GM03348 (cell line): Measurements from ENCODE around the gene SMURF1.

Source experiments
- DNase-seq: peaks from one replicate; pipeline ENCODE4 v3.0.0; 2012; ENCODE audit warnings: low spot score

SMURF1 gene

GRCh38 chr7:99141841-99142726, 1.8 kb downstream of the SMURF1 start:
- DNase-seq, result peak; percentile 87

GRCh38 chr7:99141334-99141733, 2.6 kb downstream of the SMURF1 start:
- no peak for DNase-seq

- DNase-seq, result no peak
These were observed 3.1 kb downstream of the SMURF1 start for GRCh38 chr7:99140813-99141212.

- DNase-seq, result peak; percentile 45
These were observed 4.9 kb downstream of the SMURF1 start for GRCh38 chr7:99139036-99139435.

- DNase-seq, result peak; percentile 81
These were observed 6.3 kb downstream of the SMURF1 start for GRCh38 chr7:99137411-99138180.

GRCh38 chr7:99135938-99136337, 8.0 kb downstream of the SMURF1 start:
- no peak for DNase-seq

GRCh38 chr7:99133766-99134564, 9.9 kb downstream of the SMURF1 start:
- no peak for DNase-seq

- no peak for DNase-seq
These were observed 11.2 kb downstream of the SMURF1 start for GRCh38 chr7:99132595-99133321.

- DNase-seq, result no peak
These were observed 12.6 kb downstream of the SMURF1 start for GRCh38 chr7:99131290-99131689.

- no peak for DNase-seq
These were observed 14.4 kb downstream of the SMURF1 start for GRCh38 chr7:99129536-99129935.

- no peak for DNase-seq
These were observed 14.9 kb downstream of the SMURF1 start for GRCh38 chr7:99129001-99129400.

- no peak for DNase-seq
These were observed 15.6 kb downstream of the SMURF1 start for GRCh38 chr7:99128076-99128950.

- DNase-seq, result peak; percentile 31
These were observed 16.3 kb downstream of the SMURF1 start for GRCh38 chr7:99127636-99128035.

GRCh38 chr7:99126921-99127553, 16.9 kb downstream of the SMURF1 start:
- DNase-seq, result peak; percentile 24

GRCh38 chr7:99125505-99125865, 18.4 kb downstream of the SMURF1 start:
- DNase-seq, result no peak

GRCh38 chr7:99124751-99125504, 19.0 kb downstream of the SMURF1 start:
- DNase-seq, result no peak

GRCh38 chr7:99124236-99124635, 19.7 kb downstream of the SMURF1 start:
- DNase-seq, result no peak

- DNase-seq, result no peak
These were observed 20.3 kb downstream of the SMURF1 start for GRCh38 chr7:99123571-99124033.

- DNase-seq, result no peak
These were observed 21.1 kb downstream of the SMURF1 start for GRCh38 chr7:99122762-99123161.
